ENCODE data around the gene CD84.

DNA sequence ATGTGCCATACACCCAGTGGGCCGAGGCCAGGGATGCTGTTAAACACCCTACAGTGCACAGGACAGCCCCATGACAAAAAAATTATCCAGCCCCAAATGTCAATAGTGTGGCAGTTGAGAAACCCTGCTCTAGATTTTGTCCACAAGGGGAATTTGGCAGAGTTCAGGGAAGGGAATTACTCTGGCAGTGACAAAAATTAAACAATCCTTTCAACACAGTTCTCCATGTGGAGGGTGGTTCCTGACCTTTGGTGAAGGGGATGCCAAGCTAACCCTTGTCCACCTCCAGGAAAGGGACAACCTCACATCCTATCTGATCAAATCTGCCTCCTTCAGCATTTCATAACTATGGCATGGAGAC is 28.4 kb upstream of the CD84 start:
- TF ChIP-seq FOXM1 (IDR thresholded peaks at IDR 0.05; ENCODE audit: borderline replicate concordance): no peak
- no peak for TF ChIP-seq NFRKB (IDR thresholded peaks at IDR 0.05)
- no peak for TF ChIP-seq BHLHE40 (IDR thresholded peaks at IDR 0.05; ENCODE audit: borderline replicate concordance)
- TF ChIP-seq FOXK2 (IDR thresholded peaks at IDR 0.05): no peak
- TF ChIP-seq TARDBP (IDR thresholded peaks at IDR 0.05): no peak
- TF ChIP-seq SP1 (IDR thresholded peaks at IDR 0.05): no peak
- TF ChIP-seq LEF1 (IDR thresholded peaks at IDR 0.05; ENCODE audit: borderline replicate concordance): no peak
- TF ChIP-seq FOXA1 (IDR thresholded peaks at IDR 0.05): no peak
- no peak for TF ChIP-seq HDGF (IDR thresholded peaks at IDR 0.05; ENCODE audit: borderline replicate concordance)
- TF ChIP-seq L3MBTL2 (conservative IDR thresholded peaks at IDR 0.05): no peak
- TF ChIP-seq, protein P1, sequence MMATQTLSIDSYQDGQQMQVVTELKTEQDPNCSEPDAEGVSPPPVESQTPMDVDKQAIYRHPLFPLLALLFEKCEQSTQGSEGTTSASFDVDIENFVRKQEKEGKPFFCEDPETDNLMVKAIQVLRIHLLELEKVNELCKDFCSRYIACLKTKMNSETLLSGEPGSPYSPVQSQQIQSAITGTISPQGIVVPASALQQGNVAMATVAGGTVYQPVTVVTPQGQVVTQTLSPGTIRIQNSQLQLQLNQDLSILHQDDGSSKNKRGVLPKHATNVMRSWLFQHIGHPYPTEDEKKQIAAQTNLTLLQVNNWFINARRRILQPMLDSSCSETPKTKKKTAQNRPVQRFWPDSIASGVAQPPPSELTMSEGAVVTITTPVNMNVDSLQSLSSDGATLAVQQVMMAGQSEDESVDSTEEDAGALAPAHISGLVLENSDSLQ (IDR thresholded peaks at IDR 0.05): no peak
